Mammary epithelial cell (primary cell): ENCODE data around the gene TCF4.

Source experiments
- EZH2 ChIP-seq: IDR thresholded peaks from 2 replicates; pipeline ENCODE4 v1.6.1; 2012; ENCODE audit warnings: low read length, inconsistent platforms, borderline replicate concordance
- TF ChIP-seq, protein P1 (sequence below), 2 donors: IDR thresholded peaks in 1 of 2; conservative IDR thresholded peaks in 1 of 2; 2 replicates each; pipeline ENCODE4 v1.5.1; 2011 to 2012; ENCODE audit warnings: inconsistent platforms in 2 of 2, low read length in 2 of 2, mild to moderate bottlenecking in 2 of 2, control low read depth in 1 of 2, low read depth in 1 of 2; ENCODE audit not compliant: insufficient read depth in 1 of 2; ENCODE audit errors: extremely low read depth in 1 of 2

- TF ChIP-seq, protein P1, sequence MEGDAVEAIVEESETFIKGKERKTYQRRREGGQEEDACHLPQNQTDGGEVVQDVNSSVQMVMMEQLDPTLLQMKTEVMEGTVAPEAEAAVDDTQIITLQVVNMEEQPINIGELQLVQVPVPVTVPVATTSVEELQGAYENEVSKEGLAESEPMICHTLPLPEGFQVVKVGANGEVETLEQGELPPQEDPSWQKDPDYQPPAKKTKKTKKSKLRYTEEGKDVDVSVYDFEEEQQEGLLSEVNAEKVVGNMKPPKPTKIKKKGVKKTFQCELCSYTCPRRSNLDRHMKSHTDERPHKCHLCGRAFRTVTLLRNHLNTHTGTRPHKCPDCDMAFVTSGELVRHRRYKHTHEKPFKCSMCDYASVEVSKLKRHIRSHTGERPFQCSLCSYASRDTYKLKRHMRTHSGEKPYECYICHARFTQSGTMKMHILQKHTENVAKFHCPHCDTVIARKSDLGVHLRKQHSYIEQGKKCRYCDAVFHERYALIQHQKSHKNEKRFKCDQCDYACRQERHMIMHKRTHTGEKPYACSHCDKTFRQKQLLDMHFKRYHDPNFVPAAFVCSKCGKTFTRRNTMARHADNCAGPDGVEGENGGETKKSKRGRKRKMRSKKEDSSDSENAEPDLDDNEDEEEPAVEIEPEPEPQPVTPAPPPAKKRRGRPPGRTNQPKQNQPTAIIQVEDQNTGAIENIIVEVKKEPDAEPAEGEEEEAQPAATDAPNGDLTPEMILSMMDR (conservative IDR thresholded peaks at IDR 0.05 in 1 of 2, IDR thresholded peaks at IDR 0.05 in 1 of 2; ENCODE audit: extremely low read depth in 1 of 2, insufficient read depth in 1 of 2, low read depth in 1 of 2, low read length in 2 of 2) = no peak
- TF ChIP-seq EZH2 = no peak
Observed at GRCh38 chr18:55637204-55637603, 49.2 kb upstream of the TCF4 start.
